Psoas muscle (tissue), 8 donors: ENCODE measurements around the gene DOCK1. TPM values are rescaled to one million over a fixed set of nuclear protein-coding genes. Genes with fewer than 3 reads are reported as not detected.

ENCODE experiments used
- ATAC-seq, 4 donors: fragments of 200-7000 bp; cut with Tn5 transposase; one replicate each; pipeline ENCODE4 v1.9.1; 2020; ENCODE audit warnings: moderate library complexity in 3 of 4, mild to moderate bottlenecking in 2 of 4
- DNase-seq, 2 donors: peaks; one replicate each; pipeline ENCODE4 v3.0.0-alpha.2; 2020
- H3K27ac ChIP-seq: fragments of 200-600 bp; one replicate; pipeline ENCODE4 v1.8.0; 2022
- H3K27me3 ChIP-seq, 3 donors: fragments of 200-600 bp in 1 of 3; one replicate each; pipeline versions ENCODE4 v1.6.1 to v1.8.0; 2013 to 2022; ENCODE audit warnings: low read length in 2 of 3, mild to moderate bottlenecking in 2 of 3, moderate library complexity in 1 of 3; ENCODE audit not compliant: insufficient read depth in 3 of 3
- H3K36me3 ChIP-seq, 2 donors: fragments of 200-600 bp in 1 of 2; one replicate each; pipeline versions ENCODE4 v1.6.1 to v1.8.0; 2013 to 2022; ENCODE audit warnings: low read depth in 1 of 2, mild to moderate bottlenecking in 1 of 2, moderate library complexity in 1 of 2; ENCODE audit not compliant: insufficient read depth in 1 of 2
- H3K4me1 ChIP-seq: fragments of 200-600 bp; one replicate; pipeline ENCODE4 v1.8.0; 2022
- H3K4me3 ChIP-seq: fragments of 200-600 bp; one replicate; pipeline ENCODE4 v1.8.0; 2022; ENCODE audit warnings: mild to moderate bottlenecking
- H3K9me3 ChIP-seq: fragments of 200-600 bp; one replicate; pipeline ENCODE4 v1.8.0; 2022
- WGBS, 3 donors: extraction: QIAGEN DNeasy Blood & Tissue Kit; methylation state at CpG; one replicate each; pipeline versions ENCODE4 v1.1.6 to v1.1.7; 2013; 5-methylcytosine and 5-hydroxymethylcytosine counted together
- intact Hi-C, 2 donors: fragments of 100-400 bp; cut with DNase I; formaldehyde crosslinking; loops; one replicate each; pipeline versions ENCODE4 v1.11.0 to v1.14.2; 2022
- polyA plus RNA-seq, 3 donors: library from polyadenylated mRNA; stranded (reverse); fragments of 200-250 nt; gene quantifications; one replicate each; pipeline ENCODE4 v1.2.3, GENCODE V29; 2013
- total RNA-seq, 4 donors: library from RNA; stranded (reverse); fragmentation: NEBNext Ultra II Directional in 2 of 4; extraction: Animal tissue kit (Norgen Biotek cat#: 25700) in 2 of 4; gene quantifications; one replicate each; pipeline versions ENCODE4 v1.2.1 to v1.2.4, GENCODE V29; 2021 to 2023
- TF ChIP-seq, protein P1 (sequence below): fragments of 200-600 bp; IDR thresholded peaks from one replicate; pipeline ENCODE4 v1.8.0; 2022; ENCODE audit warnings: antibody characterized with exemption
- donor health status: healthy with polysubstance abuse.
- donor health status: DM: no; HTN: no; CAD: no; lungs with moderate emphysema.
- donor health status: Bipolar disorder and iron deficiency.
- donor health status: healthy.
- donor health status: DM: yes; HTN: yes; CAD: no.
- donor health status: DM: no; HTN: no; CAD: no.
- donor health status: DM: no; HTN: no; CAD: no.
- donor health status: DM: yes; HTN: yes; CAD: no.

Gene DOCK1
- total and polyA plus RNA-seq, 7 donors, result 2.1 to 11.3 (median 5.4) TPM

GRCh38 chr10:127216274-127216673 lies 311.0 kb downstream of the DOCK1 start:
- WGBS, 3 donors, result 92 to 98% (median 92%) methylated on average over 5 of the region's 5 CpGs
- H3K4me3 ChIP-seq, result no peak overlapping the region
- intact Hi-C loops, result no loop called here
- no peaks in the 10 kb centered on the region for H3K36me3 ChIP-seq
- H3K4me1 ChIP-seq, result no peaks in the 10 kb centered on the region
- no peak overlapping the region for H3K27ac ChIP-seq
- TF ChIP-seq, protein P1, sequence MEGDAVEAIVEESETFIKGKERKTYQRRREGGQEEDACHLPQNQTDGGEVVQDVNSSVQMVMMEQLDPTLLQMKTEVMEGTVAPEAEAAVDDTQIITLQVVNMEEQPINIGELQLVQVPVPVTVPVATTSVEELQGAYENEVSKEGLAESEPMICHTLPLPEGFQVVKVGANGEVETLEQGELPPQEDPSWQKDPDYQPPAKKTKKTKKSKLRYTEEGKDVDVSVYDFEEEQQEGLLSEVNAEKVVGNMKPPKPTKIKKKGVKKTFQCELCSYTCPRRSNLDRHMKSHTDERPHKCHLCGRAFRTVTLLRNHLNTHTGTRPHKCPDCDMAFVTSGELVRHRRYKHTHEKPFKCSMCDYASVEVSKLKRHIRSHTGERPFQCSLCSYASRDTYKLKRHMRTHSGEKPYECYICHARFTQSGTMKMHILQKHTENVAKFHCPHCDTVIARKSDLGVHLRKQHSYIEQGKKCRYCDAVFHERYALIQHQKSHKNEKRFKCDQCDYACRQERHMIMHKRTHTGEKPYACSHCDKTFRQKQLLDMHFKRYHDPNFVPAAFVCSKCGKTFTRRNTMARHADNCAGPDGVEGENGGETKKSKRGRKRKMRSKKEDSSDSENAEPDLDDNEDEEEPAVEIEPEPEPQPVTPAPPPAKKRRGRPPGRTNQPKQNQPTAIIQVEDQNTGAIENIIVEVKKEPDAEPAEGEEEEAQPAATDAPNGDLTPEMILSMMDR, result no peak
- H3K9me3 ChIP-seq, result no peaks in the 10 kb centered on the region
- ATAC-seq, result no peak
- DNase-seq, result no peak
- H3K27me3 ChIP-seq, result no peaks in the 10 kb centered on the region

- TF ChIP-seq, protein P1, result no peak
- Histone ChIP-seq H3K27me3 (no peaks in the 10 kb centered on the region), H3K4me3 (no peak overlapping the region), H3K36me3 (no peaks in the 10 kb centered on the region), H3K4me1 (no peaks in the 10 kb centered on the region), H3K9me3 (no peaks in the 10 kb centered on the region), H3K27ac (no peak overlapping the region)
- WGBS, 3 donors, result 29 to 49% (median 33%) methylated on average over 3 of the region's 3 CpGs
- DNase-seq, result no peak
- intact Hi-C loops, result no loop called here
- ATAC-seq, result no peak
Observed at GRCh38 chr10:127216786-127217185, 311.6 kb downstream of the DOCK1 start.

GRCh38 chr10:127218658-127219057 lies 313.4 kb downstream of the DOCK1 start:
- no peak overlapping the region for H3K4me3 ChIP-seq
- H3K27me3 ChIP-seq, result no peaks in the 10 kb centered on the region
- no peaks in the 10 kb centered on the region for H3K36me3 ChIP-seq
- no peaks in the 10 kb centered on the region for H3K4me1 ChIP-seq
- WGBS, 3 donors, result 94 to 96% (median 96%) methylated on average over 3 of the region's 3 CpGs
- no peaks in the 10 kb centered on the region for H3K9me3 ChIP-seq
- no peak overlapping the region for H3K27ac ChIP-seq
- TF ChIP-seq, protein P1, result no peak
- ATAC-seq, result no peak
- no peak for DNase-seq
- intact Hi-C loops, result no loop called here

DNA sequence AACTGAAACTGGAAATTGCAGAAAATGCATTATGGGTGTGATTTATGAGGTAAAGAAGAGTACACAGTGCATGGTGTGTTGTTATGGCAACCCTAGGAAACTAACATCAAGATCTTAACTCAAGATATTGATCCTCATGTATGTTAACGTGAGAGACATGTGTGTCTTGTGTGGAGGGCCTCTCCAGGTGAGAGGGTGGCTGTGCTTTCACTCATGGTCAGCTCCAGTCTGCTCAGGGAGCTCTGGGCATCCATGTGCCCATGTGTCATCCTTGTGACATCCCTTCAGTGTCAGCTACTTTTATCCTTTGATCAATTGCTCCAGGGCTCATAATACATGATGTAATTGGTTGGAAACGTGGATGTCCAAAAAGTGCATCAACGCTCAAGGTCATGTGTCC lies 316.1 kb downstream of the DOCK1 start:
- no peak overlapping the region for H3K4me3 ChIP-seq
- DNase-seq, result no peak
- no peaks in the 10 kb centered on the region for H3K9me3 ChIP-seq
- TF ChIP-seq, protein P1, result no peak
- intact Hi-C loops, result no loop called here
- H3K4me1 ChIP-seq, result no peaks in the 10 kb centered on the region
- ATAC-seq, result no peak
- no peak overlapping the region for H3K27ac ChIP-seq
- H3K27me3 ChIP-seq, result no peaks in the 10 kb centered on the region
- WGBS, 3 donors, result 80 to 91% (median 80%) methylated on average over 3 of the region's 3 CpGs
- no peaks in the 10 kb centered on the region for H3K36me3 ChIP-seq

DNA sequence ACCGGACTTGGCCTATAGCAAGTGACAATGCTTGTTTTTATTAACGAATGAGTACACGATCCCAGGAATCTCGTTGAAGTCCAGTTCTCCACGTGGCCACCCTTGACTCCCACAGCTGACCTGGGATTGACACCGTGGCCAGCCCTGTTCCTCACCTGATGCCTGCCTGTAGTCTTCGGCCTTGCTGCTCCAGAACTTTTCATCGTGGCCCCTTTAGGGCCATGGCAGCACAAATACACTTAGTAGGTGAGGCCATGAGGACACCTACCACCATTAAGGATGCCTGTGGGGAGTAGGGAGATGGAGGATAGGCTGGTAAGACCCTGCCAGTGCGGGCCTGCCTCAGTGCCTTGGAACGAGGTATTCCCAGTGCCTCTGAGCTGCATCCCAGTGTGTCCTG lies 321.8 kb downstream of the DOCK1 start:
- Histone ChIP-seq H3K27ac (no peak overlapping the region), H3K4me1 (no peaks in the 10 kb centered on the region), H3K4me3 (no peak overlapping the region), H3K9me3 (no peaks in the 10 kb centered on the region), H3K36me3 (no peaks in the 10 kb centered on the region), H3K27me3 (no peaks in the 10 kb centered on the region)
- ATAC-seq (no peak), DNase-seq (no peak)
- intact Hi-C loops, result no loop called here
- TF ChIP-seq, protein P1, result no peak
- 92 to 95% (median 95%) methylated on average over 10 of the region's 10 CpGs for WGBS, 3 donors
